CD4-positive, alpha-beta T cell treated with Interleukin-17A for 1 hour (primary cell): ENCODE results near the gene NF1.
A peak's percentile ranks its signal among the peaks of the same experiment; 100 is the strongest.
"Not testable (repeated sequence)": the region's sequence is repeated elsewhere in the genome, so short reads cannot be mapped to it uniquely, and the experiment has no call there.

Source experiments
- DNase-seq: peaks from one replicate; pipeline ENCODE4 v3.0.0-alpha.2; 2020

The NF1 gene, protein sequence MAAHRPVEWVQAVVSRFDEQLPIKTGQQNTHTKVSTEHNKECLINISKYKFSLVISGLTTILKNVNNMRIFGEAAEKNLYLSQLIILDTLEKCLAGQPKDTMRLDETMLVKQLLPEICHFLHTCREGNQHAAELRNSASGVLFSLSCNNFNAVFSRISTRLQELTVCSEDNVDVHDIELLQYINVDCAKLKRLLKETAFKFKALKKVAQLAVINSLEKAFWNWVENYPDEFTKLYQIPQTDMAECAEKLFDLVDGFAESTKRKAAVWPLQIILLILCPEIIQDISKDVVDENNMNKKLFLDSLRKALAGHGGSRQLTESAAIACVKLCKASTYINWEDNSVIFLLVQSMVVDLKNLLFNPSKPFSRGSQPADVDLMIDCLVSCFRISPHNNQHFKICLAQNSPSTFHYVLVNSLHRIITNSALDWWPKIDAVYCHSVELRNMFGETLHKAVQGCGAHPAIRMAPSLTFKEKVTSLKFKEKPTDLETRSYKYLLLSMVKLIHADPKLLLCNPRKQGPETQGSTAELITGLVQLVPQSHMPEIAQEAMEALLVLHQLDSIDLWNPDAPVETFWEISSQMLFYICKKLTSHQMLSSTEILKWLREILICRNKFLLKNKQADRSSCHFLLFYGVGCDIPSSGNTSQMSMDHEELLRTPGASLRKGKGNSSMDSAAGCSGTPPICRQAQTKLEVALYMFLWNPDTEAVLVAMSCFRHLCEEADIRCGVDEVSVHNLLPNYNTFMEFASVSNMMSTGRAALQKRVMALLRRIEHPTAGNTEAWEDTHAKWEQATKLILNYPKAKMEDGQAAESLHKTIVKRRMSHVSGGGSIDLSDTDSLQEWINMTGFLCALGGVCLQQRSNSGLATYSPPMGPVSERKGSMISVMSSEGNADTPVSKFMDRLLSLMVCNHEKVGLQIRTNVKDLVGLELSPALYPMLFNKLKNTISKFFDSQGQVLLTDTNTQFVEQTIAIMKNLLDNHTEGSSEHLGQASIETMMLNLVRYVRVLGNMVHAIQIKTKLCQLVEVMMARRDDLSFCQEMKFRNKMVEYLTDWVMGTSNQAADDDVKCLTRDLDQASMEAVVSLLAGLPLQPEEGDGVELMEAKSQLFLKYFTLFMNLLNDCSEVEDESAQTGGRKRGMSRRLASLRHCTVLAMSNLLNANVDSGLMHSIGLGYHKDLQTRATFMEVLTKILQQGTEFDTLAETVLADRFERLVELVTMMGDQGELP (N-terminal part only)

DNA sequence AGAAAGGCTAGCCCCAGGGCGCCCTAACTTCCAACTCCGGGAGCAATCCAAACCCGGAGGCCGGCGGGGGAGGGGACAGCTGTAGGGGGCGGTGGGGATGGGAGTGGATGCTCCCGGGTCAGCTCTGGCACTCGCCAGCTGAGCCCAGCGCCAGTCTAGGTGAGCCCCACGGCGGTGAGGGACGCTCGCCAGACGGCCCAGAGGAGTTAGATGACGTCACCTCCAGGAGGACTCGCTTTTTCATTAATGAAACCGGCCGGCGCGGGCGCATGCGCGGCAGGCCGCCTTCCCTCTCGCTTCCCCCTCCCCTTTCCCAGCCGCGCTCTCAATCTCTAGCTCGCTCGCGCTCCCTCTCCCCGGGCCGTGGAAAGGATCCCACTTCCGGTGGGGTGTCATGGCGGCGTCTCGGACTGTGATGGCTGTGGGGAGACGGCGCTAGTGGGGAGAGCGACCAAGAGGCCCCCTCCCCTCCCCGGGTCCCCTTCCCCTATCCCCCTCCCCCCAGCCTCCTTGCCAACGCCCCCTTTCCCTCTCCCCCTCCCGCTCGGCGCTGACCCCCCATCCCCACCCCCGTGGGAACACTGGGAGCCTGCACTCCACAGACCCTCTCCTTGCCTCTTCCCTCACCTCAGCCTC lies at the start of gene NF1:
Gene NF1 (plus strand): TSS at position 378 of the 636 bp plus-strand sequence. CDS start 333 bp downstream, outside the sequence.
- DNase-seq = peak; percentile 92

DNA sequence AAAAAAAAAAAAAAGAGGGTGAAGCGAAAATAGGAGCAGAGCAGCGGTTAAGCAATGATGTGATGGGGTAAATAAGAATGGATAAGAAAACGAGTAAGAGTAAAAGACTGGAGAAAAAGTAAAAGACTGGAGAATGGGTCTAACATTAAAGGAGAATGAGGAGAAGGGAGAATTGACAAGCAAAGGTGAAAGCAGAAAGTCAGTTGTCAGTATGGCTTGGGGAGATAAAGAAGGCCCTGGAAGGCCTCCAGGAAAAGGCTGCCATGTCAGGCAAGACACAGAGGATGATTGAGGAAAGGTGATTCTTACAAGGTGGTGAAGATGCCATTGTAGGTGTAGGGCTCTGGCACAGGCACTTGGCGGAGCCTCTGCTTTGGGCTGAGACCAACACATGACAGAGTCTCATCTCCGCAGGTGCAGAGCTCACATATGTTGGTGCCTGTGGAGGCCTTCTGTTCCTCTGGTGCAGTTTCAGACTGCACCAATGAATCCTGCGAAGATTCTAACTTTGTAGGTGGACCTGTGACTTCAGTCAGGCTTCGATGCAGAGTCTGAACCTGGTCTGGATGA lies 47.8 kb upstream of the NF1 start:
- DNase-seq = not testable (repeated sequence)

DNA sequence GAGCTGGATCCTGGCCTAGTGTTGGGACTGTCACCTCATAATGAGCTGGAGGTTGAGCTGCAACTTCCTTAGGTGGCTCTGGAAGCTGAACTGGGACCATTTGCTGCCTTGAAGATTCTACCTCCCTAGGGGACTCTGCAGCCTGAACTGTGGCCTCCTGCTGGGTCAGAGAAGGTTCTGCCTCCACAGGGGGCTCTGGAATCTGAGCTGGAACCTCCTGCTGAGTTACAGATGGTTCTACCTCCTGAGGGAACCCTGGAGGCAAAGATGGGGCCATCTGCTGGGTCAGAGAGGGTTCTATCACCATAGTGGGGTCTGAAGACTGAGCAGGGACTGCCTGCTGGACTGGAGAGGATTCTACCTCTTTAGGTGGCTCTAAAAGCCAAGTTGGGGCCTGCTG lies 46.6 kb upstream of the NF1 start:
- DNase-seq = no peak

DNA sequence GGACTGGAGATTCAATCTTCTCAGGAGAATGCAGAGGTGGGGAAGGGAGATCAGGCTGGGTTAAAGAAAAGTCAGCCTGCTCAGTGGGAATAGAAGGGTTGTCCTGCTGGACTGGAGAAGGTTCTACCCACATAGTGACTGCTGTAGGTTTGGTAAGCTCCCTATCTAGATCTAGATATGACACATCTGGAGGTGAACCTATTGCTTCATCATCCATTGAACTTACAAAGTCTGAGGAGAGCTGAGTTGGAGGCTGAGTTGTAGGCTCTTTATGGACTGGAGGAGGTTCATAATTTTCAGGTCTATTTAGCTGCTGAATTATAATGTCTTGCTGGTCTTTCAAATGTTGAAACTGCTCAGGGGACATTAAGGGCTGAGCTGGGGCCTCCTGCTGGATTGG lies 46.0 kb upstream of the NF1 start:
- DNase-seq = no peak

DNA sequence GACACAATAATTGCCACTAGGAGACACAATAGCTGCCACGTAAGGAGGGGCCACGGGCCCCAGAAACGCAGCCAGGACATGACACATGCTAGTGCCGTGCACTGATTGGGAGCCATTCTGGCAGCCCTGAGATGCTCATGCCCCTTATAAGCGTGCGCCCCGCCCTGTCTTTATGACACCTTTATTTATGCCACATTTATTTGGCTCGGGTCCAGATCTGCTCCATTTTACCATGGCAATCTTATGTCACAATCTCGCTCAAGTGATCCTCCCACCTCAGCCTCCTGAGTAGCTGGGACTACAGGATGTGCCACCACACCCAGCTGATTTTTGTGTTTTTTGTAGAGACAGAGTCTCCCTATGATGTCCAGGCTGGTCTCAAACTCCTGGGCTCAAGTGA lies 43.8 kb upstream of the NF1 start:
- DNase-seq = no peak

DNA sequence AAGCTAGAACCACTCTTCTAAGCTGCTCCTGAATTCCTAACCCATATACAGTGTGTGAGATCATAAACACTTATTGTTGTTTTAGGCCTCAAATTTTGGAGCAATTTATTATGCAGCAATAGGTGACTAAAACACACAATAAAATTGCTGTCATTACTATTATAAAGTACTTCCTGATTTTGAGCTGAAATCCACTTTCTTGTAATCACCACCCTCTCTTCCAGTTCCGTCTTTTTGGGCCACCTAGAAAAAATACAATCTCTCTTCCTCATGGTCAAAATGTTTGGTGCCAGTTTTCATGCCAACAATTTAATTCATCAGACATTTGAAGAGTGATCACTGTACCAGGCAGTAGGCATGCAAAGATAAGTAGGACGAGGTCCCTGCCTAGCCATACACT lies 43.3 kb upstream of the NF1 start:
- DNase-seq = no peak

DNA sequence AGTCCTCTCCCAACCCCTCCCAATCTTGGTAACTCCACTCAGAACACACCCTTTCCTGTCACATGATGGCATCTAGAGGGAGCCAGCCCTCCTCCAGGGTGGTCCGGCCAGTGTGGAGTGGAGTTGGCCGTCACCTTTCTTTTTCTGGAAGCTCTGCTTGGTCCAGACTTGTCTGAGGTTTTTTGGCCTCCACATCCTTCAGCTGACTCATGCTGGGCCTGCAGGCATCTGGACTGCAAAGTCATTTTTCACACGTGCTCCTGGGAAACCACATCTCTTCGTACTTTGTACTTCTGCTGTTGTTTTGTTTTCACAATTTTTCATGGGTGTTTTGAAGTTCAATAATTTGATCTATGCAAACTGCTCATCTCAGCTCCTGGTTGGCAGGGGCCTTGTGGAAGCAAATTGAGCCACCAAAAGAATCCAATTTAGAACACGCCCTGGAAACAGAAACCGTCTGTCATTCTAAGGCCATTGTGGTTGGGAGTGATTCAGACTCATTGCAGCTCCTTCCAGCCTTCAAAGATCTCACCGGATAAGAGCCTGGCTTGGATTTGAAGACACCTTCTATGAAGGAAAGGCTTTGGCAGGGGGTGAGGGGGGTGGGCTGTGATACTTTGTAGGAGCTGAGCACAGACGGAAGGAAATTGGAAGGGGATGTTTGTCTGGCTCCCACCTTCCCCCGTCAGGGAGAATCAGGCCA lies 42.4 kb upstream of the NF1 start:
- peak; percentile 8 for DNase-seq

DNA sequence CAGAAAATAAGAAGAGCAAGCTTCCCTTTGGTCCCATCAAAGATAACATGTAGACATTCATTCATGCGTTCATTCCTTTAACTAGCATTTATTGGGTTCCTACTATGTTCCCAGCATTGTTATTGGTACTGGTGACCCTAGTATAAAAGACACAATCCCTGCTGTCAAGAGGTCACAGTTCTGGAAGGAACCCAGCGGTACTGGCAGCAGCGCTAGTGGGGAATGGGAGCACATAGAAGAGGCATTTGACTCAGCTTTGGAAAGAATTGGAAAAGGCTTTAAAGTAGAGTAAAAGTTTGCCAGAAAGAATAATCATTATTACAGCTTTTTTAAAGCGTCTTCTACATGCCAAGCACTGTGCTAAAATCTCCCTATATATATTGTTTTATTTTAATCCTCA lies 41.7 kb upstream of the NF1 start:
- DNase-seq = no peak

DNA sequence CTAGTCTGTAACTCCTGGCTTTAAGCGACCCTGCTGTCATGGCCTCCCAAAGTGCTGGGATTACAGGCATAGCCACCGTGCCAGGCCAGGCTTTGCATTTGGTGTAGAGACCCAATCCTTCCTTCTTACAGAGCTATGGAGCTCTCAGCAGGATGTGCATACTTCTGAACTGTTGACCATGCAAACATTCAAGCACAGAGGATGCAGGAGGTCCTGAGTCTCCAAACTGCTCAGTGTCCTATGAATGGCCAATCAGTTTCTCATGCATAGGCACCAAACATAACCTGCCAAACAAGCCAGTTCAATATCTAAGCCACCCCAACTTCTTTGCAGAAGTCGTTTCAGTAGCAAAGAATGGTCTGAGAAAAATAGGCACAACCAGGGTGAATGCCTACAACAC lies 40.0 kb upstream of the NF1 start:
- no peak for DNase-seq

DNA sequence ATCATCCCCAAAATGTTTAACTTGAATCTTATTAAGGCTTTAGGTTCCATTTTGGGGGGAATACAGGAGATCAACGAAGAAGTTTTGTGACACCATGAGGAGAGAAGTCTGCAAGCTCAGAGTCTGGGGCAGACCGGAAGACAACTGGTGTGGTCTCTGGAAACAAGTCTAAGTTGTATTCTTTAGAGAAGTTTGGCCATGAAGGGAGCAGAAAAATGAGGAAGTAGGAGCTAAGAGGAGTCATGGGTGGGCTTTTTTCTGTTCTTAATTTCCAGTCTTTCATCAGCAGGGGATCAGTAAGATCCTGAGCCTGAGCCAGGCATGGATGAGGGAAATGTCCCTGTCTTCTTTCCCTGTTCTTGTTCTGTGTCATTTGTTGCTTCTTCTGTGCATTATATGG lies 35.8 kb upstream of the NF1 start:
- DNase-seq = no peak

DNA sequence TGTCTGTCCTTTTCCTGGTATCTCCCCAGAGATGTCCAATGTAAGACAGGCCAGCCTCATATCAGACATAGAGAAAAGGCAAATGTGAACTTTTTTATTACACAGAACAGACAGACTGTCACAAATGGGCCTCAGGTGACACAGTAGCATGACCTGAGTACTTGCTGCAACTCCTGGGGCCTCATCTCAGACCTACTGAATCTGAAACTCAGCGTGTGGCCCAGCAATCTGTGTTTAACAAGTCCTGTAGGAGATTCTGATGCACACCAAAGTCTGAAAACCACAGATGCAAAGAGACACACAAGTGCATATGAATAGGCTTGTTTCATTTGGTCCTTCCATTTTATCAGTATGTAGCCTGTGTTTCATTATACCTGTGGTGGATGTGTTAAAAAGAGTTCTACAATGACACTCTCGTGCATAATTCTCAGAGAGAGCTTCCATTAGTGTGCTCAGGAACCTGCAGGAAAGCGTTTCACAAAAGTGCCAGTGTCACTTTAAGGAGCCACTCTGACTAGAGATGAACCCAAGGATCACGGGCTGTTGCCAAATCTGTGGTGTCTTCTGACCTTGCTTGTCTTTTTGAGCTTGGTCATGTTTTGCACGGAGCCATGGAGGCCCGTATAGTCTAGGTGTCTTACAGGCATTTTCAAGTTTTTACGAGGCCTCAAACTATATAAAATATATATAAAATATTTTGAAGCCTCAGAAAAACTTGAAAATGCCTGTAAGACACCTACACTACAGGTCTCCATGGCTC lies 33.8 kb upstream of the NF1 start:
- DNase-seq = no peak

DNA sequence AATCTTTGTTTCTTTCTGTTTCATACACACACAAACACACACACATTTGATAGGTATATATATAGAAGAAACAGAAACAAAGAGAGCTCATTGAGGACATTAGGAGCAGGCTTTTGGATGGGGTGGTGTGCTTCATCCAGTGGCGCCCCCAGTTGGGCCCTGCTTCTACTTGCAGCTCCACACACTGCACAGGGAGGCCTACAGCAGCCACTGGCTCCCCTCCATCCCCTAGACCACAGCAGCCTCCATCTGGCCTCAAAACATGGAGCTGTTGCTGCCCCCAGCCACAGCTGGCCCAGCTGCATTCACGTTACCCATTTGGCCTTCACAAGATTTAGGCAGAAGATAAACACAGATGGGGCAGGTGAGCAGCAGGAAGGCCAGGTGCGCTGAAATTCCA lies 33.1 kb upstream of the NF1 start:
- DNase-seq = no peak

DNA sequence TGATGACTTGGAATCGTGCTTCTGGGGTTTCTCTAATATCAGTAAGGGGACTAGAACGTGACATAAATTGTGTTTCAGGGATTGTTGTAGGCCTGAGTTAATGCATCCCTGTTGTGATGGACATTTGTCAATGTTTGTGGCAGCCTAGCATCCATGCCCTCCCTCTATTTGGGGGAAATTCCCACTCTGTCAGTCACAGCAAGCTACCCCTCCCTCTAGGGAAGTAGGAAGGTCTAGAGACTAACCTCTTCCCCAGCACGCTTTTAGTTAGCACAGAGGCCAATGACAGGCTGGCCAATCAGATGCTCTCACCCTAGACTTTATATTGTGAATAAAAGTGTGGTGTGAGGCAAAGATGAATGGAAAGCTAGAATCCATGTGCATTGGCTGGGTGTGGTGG lies 32.4 kb upstream of the NF1 start:
- no peak for DNase-seq

DNA sequence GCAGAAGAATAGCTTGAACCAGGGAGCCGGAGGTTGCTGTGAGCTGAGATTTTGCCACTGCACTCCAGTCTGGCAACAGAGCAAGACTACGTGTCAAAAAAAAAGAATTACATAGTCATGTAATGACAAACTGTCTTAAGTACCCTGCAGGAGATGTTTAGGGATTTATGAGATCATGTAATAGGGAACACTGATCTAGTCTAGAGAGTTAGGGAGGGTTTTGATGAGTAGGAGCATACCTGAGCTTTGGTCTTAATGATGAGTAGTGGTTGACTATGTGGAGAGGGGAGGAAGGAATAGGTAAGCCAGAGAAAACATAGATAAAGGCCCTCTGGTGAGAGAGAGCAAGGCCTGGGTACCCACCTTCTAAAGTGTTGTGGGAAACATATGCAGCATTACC lies 30.1 kb upstream of the NF1 start:
- no peak for DNase-seq

DNA sequence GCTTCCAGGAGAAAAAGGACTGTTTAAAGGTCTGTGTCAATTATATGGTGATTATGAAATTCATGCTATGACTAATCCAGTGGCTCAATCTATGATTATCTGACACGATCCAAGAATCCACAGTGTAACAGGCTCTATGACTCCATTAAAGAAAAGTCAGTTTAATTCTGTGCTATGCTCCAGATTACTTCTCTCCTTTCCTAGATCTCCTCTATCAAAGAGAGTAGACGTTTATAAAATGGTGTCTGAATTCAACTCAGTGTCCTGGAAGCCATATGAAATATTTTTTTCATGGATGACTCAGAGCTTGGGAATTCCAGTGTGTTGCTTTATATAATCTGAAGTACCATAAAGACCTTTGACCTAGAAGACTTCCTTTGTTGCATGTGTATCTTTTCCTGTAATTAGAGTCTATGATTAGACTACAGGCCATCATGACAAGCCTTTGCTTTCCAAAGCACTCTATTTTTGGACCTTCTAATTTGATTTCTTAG lies 27.0 kb upstream of the NF1 start:
- DNase-seq = no peak

DNA sequence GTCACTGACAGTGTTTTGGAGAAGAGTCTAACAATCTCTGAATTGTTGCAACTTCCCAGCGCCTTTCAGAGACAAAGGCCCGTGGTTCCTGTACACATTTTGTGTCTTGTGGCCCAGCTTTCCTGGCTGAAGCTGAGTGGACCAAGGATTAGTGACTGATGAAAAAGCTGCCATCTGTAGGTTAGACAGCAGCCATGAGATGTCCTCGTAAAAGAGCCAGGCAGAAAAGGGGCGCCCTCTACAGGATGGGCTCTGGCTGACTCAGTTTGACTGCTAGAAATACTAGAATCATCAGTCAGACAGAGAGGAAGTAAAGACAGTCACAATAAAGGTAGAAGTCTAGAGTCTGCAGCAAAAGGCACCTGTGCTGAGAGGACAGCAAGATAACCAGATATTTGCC lies 26.5 kb upstream of the NF1 start:
- peak; percentile 39 for DNase-seq

DNA sequence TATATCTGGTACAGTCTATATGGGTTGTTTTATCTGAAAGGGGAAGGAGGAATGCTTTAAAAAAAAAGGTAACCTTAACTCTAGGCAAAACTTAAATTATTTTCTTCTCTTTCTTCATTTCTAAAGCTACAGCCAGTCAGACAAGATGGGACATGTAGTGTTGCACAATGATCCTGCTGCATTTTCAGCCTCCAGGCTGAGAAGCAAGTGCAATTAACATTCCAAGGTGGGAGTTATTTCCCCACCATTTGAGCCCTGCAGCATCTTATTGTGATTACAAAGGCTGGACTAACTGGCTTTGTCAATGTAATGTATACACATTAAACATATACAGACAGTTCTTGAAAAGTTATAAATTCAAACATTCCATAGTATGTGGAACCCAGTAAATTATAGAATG lies 22.6 kb upstream of the NF1 start:
- no peak for DNase-seq

DNA sequence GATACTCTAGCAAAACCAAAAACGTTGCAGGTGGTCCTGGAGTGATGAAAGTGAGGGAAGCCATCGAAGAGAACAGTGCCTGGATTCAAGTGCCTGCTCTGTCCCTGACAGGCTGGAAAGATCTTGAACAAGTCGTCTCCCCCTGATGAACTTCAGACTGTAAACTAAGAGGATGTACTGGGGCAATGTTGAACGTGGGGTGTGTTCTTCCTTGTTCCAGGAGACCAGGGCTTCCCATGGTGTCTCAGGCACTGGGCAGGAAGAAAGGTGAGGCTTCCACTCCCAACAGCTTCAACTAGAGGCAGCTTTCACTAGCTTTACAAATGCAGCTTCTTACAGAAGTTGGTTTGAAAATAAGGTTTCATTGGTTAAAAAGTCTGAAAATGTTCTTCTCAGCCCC lies 21.4 kb upstream of the NF1 start:
- no peak for DNase-seq

DNA sequence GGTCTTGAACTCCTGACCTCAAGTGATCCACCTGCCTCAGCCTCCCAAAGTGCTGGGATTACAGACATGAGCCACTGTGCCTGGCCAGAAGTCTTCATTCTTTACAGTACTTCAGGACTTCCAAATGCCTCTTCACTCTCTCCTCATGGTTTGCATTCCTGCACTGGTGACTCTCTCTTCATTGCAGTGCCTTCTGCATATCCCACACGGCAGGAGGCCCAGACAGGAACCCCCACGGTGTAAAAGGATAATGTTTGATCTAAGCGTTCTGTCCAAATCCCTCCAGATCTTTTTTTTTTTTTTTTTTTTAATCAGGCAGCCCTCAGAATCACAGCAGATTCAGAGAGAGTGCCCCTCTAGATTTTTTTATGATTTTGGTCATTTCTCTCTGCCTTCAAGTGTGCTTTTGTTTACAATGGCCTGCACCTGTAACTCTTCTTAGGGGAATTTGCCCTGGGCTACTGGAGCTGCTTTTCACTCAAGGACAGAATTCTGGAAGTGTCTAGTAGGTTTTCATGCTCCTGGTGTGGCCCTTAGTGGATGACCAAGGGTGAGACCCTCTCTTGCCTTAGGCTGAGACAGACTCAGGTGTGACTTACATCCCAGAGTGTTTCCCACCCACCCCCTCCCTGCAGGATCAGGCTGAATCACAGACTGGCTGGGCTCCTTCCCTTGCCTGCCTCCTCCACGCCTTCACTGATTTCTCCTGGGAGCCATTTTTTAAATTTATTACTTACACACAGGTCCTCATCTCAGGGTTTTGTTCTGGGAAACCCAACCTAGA lies 19.8 kb upstream of the NF1 start:
- DNase-seq = no peak

DNA sequence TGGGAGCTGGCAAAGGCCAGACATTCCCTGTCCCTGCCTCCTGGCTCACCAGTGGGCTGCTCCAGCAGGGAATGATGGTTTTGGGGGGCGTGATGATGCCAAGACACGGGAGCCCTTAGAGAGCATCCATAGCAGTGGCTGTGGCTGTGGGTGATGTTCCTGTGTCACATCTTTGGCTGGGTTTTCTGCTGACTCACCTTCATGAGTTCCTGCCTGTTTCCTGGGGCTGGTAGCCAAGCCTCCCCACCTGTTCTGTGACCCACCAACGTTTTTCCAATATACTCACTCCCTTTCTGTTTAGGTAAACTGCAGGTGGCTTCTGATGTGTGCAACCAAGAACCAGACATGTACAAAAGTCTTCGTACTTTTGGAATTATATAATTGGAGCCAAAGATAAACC lies 16.5 kb upstream of the NF1 start:
- no peak for DNase-seq
